A673 (cell line): ENCODE results near the gene ZFP92.

Source experiments
- CTCF ChIP-seq: fragments of 300-800, 200-600 bp; sonication (generic); conservative IDR thresholded peaks from 2 replicates; pipeline ENCODE4 v1.5.1; 2017; ENCODE audit warnings: low read depth, mild to moderate bottlenecking, antibody characterized with exemption, low read length, moderate library complexity, mixed read lengths
- EZH2 ChIP-seq: fragments of 200-600 bp; sonication (generic); IDR thresholded peaks from 2 replicates; pipeline ENCODE4 v1.6.1; 2017; ENCODE audit warnings: borderline replicate concordance, low read depth, mild to moderate bottlenecking, mixed read lengths, antibody characterized with exemption, low read length; ENCODE audit not compliant: poor library complexity, severe bottlenecking

GRCh38 chrX:153388722-153389459, 22.4 kb upstream of the ZFP92 start:
- TF ChIP-seq CTCF (no peak), EZH2 (no peak)
